H9 (cell line): Measurements from ENCODE around the gene RICTOR. TPM values are rescaled to one million over a fixed set of nuclear protein-coding genes. Genes with fewer than 3 reads are reported as not detected.

Experiments used
- DNase-seq: peaks from one replicate; pipeline ENCODE4 v3.0.0-alpha.2; 2017
- H2AFZ ChIP-seq: one replicate; pipeline ENCODE4 v1.6.1; 2013; ENCODE audit warnings: mild to moderate bottlenecking, low read length, control low read depth, moderate library complexity
- H2AK5ac ChIP-seq: 2 replicates; pipeline ENCODE4 v1.6.1; 2013; ENCODE audit warnings: low read length, control low read depth, mixed read lengths; ENCODE audit not compliant: insufficient read length
- H2BK120ac ChIP-seq: one replicate; pipeline ENCODE4 v1.6.1; 2013; ENCODE audit warnings: low read depth, mild to moderate bottlenecking, low read length, control low read depth, inconsistent platforms; ENCODE audit not compliant: poor library complexity, severe bottlenecking
- H2BK12ac ChIP-seq: 2 replicates; pipeline ENCODE4 v1.6.1; 2013; ENCODE audit warnings: low read length, control low read depth, mixed read lengths, low read depth; ENCODE audit not compliant: insufficient read length
- H2BK15ac ChIP-seq: 2 replicates; pipeline ENCODE4 v1.6.1; 2013; ENCODE audit warnings: low read depth, low read length, control low read depth
- H2BK20ac ChIP-seq: one replicate; pipeline ENCODE4 v1.6.1; 2013; ENCODE audit warnings: low read depth, mild to moderate bottlenecking, low read length, control low read depth, inconsistent platforms; ENCODE audit not compliant: poor library complexity, severe bottlenecking
- H2BK5ac ChIP-seq: 2 replicates; pipeline ENCODE4 v1.6.1; 2013; ENCODE audit warnings: low read length, control low read depth, mixed read lengths; ENCODE audit not compliant: insufficient read length
- H3K14ac ChIP-seq: 2 replicates; pipeline ENCODE4 v1.6.1; 2013; ENCODE audit warnings: low read length, control low read depth; ENCODE audit not compliant: insufficient read depth
- H3K18ac ChIP-seq: 2 replicates; pipeline ENCODE4 v1.6.1; 2013; ENCODE audit warnings: low read depth, mild to moderate bottlenecking, mixed read lengths, low read length, control low read depth; ENCODE audit not compliant: insufficient read length
- H3K23ac ChIP-seq: 2 replicates; pipeline ENCODE4 v1.6.1; 2013; ENCODE audit warnings: low read length, control low read depth, mixed read lengths, low read depth; ENCODE audit not compliant: insufficient read length
- H3K23me2 ChIP-seq: 2 replicates; pipeline ENCODE4 v1.6.1; 2013; ENCODE audit warnings: low read depth, mild to moderate bottlenecking, mixed read lengths, low read length, control low read depth; ENCODE audit not compliant: insufficient read length, poor library complexity, severe bottlenecking
- H3K27ac ChIP-seq: 2 replicates; pipeline ENCODE4 v1.5.1; 2013; ENCODE audit warnings: low read length, control low read depth, mixed read lengths, low read depth; ENCODE audit not compliant: insufficient read length
- H3K27me3 ChIP-seq: 2 replicates; pipeline ENCODE4 v1.6.1; 2013; ENCODE audit warnings: low read length, control low read depth, inconsistent platforms; ENCODE audit not compliant: insufficient read depth
- H3K4ac ChIP-seq: 2 replicates; pipeline ENCODE4 v1.6.1; 2013; ENCODE audit warnings: low read depth, mild to moderate bottlenecking, control low read depth, inconsistent platforms, low read length, moderate library complexity
- H3K4me1 ChIP-seq: 2 replicates; pipeline ENCODE4 v1.6.1; 2013; ENCODE audit warnings: low read length, control low read depth, inconsistent platforms; ENCODE audit not compliant: insufficient read depth
- H3K4me2 ChIP-seq: 2 replicates; pipeline ENCODE4 v1.6.1; 2013; ENCODE audit warnings: low read length, control low read depth, mixed read lengths; ENCODE audit not compliant: insufficient read length, insufficient read depth
- H3K56ac ChIP-seq: 2 replicates; pipeline ENCODE4 v1.6.1; 2013; ENCODE audit warnings: low read depth, mild to moderate bottlenecking, mixed read lengths, low read length, control low read depth; ENCODE audit not compliant: insufficient read length
- H3K79me1 ChIP-seq: 2 replicates; pipeline ENCODE4 v1.6.1; 2013; ENCODE audit warnings: low read depth, mild to moderate bottlenecking, moderate library complexity, low read length, control low read depth, inconsistent platforms; ENCODE audit not compliant: insufficient read depth, poor library complexity, severe bottlenecking
- H3K79me2 ChIP-seq: 2 replicates; pipeline ENCODE4 v1.6.1; 2013; ENCODE audit warnings: low read length, control low read depth, inconsistent platforms; ENCODE audit not compliant: insufficient read depth
- H3K9ac ChIP-seq: 2 replicates; pipeline ENCODE4 v1.6.1; 2013; ENCODE audit warnings: low read length, control low read depth, mixed read lengths; ENCODE audit not compliant: insufficient read length; ENCODE audit errors: extremely low read depth
- H3K9me3 ChIP-seq: one replicate; pipeline ENCODE4 v1.6.1; 2013; ENCODE audit warnings: low read depth, low read length, inconsistent platforms; ENCODE audit not compliant: control insufficient read depth
- H3T11ph ChIP-seq: one replicate; pipeline ENCODE4 v1.6.1; 2013; ENCODE audit warnings: mild to moderate bottlenecking, low read length, control low read depth, inconsistent platforms
- H4K20me1 ChIP-seq: one replicate; pipeline ENCODE4 v1.6.1; 2013; ENCODE audit not compliant: control insufficient read depth, insufficient read length, insufficient read depth
- H4K5ac ChIP-seq: 2 replicates; pipeline ENCODE4 v1.6.1; 2013; ENCODE audit warnings: low read depth, mild to moderate bottlenecking, mixed read lengths, low read length, control low read depth; ENCODE audit not compliant: insufficient read length
- H4K8ac ChIP-seq: replicated peaks from 2 replicates; pipeline ENCODE4 v1.6.1; 2013; ENCODE audit warnings: low read length, control low read depth, mixed read lengths, low read depth; ENCODE audit not compliant: insufficient read length
- H4K91ac ChIP-seq: 2 replicates; pipeline ENCODE4 v1.6.1; 2013; ENCODE audit warnings: low read depth, mild to moderate bottlenecking, moderate library complexity, mixed read lengths, low read length, control low read depth; ENCODE audit not compliant: insufficient read length
- H3K27ac Mint-ChIP-seq, 3 experiments: 2 replicates in 2 of 3; 3 replicates in 1 of 3; pipeline ENCODE4 v1.8.0; 2020 to 2021; ENCODE audit warnings: mixed read lengths in 3 of 3, mild to moderate bottlenecking in 1 of 3, moderate library complexity in 1 of 3
- H3K27me3 Mint-ChIP-seq: 2 replicates; pipeline ENCODE4 v1.8.0; 2021; ENCODE audit warnings: low read depth, mild to moderate bottlenecking, moderate library complexity, mixed read lengths
- H3K36me3 Mint-ChIP-seq, 3 experiments: 2 replicates in 2 of 3; 3 replicates in 1 of 3; pipeline ENCODE4 v1.8.0; 2020 to 2021; ENCODE audit warnings: low read depth in 3 of 3, mixed read lengths in 3 of 3; ENCODE audit not compliant: insufficient read depth in 1 of 3
- H3K4me1 Mint-ChIP-seq, 2 experiments: 2 replicates each; pipeline ENCODE4 v1.8.0; 2020; ENCODE audit warnings: mixed read lengths in 2 of 2
- H3K4me3 Mint-ChIP-seq, 2 experiments: 2 replicates in 1 of 2; 3 replicates in 1 of 2; pipeline ENCODE4 v1.8.0; 2020 to 2021; ENCODE audit warnings: mild to moderate bottlenecking in 2 of 2, mixed read lengths in 2 of 2, moderate library complexity in 1 of 2
- H3K9me3 Mint-ChIP-seq, 2 experiments: 2 replicates in 1 of 2; 3 replicates in 1 of 2; pipeline ENCODE4 v1.8.0; 2020; ENCODE audit warnings: mild to moderate bottlenecking in 2 of 2, mixed read lengths in 2 of 2, moderate library complexity in 1 of 2
- WGBS: extraction: QIAGEN DNeasy Blood & Tissue Kit; methylation state at CpG from one replicate; pipeline ENCODE4 v1.1.7; 2013; ENCODE audit warnings: missing lambda C conversion rate, low lambda C conversion rate, mixed read lengths; ENCODE audit not compliant: insufficient read length; ENCODE audit errors: extremely low coverage; 5-methylcytosine and 5-hydroxymethylcytosine counted together
- total RNA-seq: library from RNA; stranded (reverse); gene quantifications from 2 replicates; pipeline ENCODE4 v1.2.1, GENCODE V29; 2021
- TF ChIP-seq, protein P1 (sequence below): fragments of 200-600 bp; sonication (generic); conservative IDR thresholded peaks from 3 replicates; pipeline ENCODE4 v1.8.0; 2021; ENCODE audit warnings: antibody characterized with exemption, mild to moderate bottlenecking

Gene RICTOR
- total RNA-seq, 1 experiment from 2014 or later = 20.9 TPM

DNA sequence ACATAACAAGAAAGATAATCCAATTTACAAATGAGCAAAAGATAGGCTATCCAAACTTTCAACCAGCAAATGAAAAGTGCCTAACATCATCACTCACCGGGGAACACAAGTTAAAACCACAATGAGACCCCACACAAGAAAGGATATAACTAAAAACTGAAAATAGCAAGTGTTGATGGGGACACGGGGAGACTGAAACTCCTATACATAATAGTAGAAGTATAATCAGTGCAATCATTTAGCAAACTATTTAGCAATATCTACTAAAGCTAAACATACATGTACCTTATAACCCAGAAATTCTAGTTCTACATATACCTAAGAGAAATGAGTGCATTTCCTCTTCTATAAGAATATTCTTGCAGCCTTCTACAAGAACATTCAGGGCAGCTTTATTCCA, 72.5 kb downstream of the RICTOR start:
- Mint-ChIP-seq H3K4me1 (peaks cover 8 to 11% of the 10 kb centered on the region in 2 experiments; a peak in 3 of 4 replicates), H3K9me3 (peaks cover 8 to 14% of the 10 kb centered on the region in 2 experiments), H3K4me3 (no peak overlapping the region), H3K27ac (no peak overlapping the region), H3K27me3 (no peaks in the 10 kb centered on the region), H3K36me3 (peaks cover 11 to 20% (median 15%) of the 10 kb centered on the region in 3 experiments)
- TF ChIP-seq, protein P1, sequence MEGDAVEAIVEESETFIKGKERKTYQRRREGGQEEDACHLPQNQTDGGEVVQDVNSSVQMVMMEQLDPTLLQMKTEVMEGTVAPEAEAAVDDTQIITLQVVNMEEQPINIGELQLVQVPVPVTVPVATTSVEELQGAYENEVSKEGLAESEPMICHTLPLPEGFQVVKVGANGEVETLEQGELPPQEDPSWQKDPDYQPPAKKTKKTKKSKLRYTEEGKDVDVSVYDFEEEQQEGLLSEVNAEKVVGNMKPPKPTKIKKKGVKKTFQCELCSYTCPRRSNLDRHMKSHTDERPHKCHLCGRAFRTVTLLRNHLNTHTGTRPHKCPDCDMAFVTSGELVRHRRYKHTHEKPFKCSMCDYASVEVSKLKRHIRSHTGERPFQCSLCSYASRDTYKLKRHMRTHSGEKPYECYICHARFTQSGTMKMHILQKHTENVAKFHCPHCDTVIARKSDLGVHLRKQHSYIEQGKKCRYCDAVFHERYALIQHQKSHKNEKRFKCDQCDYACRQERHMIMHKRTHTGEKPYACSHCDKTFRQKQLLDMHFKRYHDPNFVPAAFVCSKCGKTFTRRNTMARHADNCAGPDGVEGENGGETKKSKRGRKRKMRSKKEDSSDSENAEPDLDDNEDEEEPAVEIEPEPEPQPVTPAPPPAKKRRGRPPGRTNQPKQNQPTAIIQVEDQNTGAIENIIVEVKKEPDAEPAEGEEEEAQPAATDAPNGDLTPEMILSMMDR = no peak
- Histone ChIP-seq H2BK12ac (no peak overlapping the region), H4K91ac (no peak overlapping the region), H2BK5ac (no peak overlapping the region), H3K4me2 (no peak overlapping the region), H2BK15ac (no peak overlapping the region), H4K5ac (no peak overlapping the region), H3K9me3 (no peaks in the 10 kb centered on the region), H3K4ac (no peak overlapping the region), H2BK120ac (no peak overlapping the region), H3K18ac (no peak overlapping the region), H3K9ac (no peak overlapping the region), H4K20me1 (no peaks in the 10 kb centered on the region), H3K56ac (no peak overlapping the region), H3K23me2 (no peaks in the 10 kb centered on the region), H3K27me3 (no peaks in the 10 kb centered on the region), H3K79me2 (no peaks in the 10 kb centered on the region), H3K4me1 (no peaks in the 10 kb centered on the region), H2AFZ (no peak overlapping the region), H3K79me1 (no peaks in the 10 kb centered on the region), H4K8ac (no peak overlapping the region), H3K27ac (no peak overlapping the region), H2AK5ac (no peak overlapping the region), H3K14ac (no peak overlapping the region), H2BK20ac (no peak overlapping the region), H3T11ph (no peak overlapping the region), H3K23ac (no peak overlapping the region)
- WGBS = no CpG with 5 or more reads among the region's 2 CpGs
- DNase-seq = no peak
